GM12864 (cell line): ENCODE data around the gene GAK.

Experiments
- DNase-seq: peaks from one replicate; pipeline ENCODE4 v3.0.0-alpha.2; 2011; ENCODE audit warnings: low read depth
- H3K4me3 ChIP-seq: 2 replicates; pipeline ENCODE4 v1.5.1; 2011; ENCODE audit warnings: mild to moderate bottlenecking, low read depth, low read length, control low read depth
- CTCF ChIP-seq: IDR thresholded peaks from 2 replicates; pipeline ENCODE4 v1.5.1; 2011; ENCODE audit warnings: low read depth, mild to moderate bottlenecking, moderate library complexity, low read length, control low read depth, inconsistent platforms; ENCODE audit errors: missing control alignments

GAK gene

GRCh38 chr4:821181-821591 lies 110.9 kb downstream of the GAK start:
- no peak overlapping the region for H3K4me3 ChIP-seq
- DNase-seq: no peak
- TF ChIP-seq CTCF: no peak

DNA sequence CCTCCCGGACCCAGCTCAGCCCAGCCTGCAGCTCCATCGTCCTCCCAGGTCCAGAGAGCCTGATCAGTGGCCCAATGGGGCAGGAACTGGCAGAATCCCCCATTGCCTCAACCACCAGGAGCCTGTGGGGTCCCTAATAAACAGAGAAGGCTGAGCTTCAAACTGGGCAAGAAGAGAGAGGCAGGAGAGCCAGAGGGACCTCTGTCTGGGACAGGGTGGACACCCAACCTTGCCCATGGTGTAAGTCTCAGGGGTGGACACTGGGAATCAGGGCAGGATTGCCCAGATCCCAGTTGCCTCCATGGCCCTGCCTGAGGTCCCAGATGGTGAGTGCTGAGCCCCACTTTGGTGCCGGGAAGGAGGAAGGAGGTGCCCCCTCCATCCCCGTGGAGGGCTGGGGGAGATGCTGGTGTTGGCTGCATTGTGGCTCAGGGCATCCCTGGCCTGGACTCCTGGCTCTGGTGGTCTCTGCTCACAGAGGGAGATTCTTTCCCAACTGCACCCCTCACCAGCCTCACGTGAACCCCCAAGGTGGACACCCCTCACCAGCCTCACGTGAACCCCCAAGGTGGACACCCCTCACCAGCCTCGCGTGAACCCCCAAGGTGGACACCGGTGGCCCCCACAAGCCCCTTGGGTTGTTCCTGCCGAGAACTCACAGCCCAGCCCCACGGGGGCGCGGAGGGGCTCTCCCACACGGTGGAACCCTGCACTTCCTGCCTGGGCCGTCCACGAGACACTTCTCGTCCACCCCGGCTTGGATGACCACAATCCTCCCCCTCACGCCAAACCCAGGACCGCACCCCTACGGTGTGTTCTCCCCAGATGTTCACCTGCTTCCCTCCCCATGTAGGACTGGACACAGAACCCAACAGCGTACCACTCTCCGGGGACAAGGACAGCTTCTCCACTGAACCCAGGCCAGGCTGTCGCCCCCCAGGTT lies 111.6 kb downstream of the GAK start:
- DNase-seq: no peak
- no peak for TF ChIP-seq CTCF
- H3K4me3 ChIP-seq: no peak overlapping the region

DNA sequence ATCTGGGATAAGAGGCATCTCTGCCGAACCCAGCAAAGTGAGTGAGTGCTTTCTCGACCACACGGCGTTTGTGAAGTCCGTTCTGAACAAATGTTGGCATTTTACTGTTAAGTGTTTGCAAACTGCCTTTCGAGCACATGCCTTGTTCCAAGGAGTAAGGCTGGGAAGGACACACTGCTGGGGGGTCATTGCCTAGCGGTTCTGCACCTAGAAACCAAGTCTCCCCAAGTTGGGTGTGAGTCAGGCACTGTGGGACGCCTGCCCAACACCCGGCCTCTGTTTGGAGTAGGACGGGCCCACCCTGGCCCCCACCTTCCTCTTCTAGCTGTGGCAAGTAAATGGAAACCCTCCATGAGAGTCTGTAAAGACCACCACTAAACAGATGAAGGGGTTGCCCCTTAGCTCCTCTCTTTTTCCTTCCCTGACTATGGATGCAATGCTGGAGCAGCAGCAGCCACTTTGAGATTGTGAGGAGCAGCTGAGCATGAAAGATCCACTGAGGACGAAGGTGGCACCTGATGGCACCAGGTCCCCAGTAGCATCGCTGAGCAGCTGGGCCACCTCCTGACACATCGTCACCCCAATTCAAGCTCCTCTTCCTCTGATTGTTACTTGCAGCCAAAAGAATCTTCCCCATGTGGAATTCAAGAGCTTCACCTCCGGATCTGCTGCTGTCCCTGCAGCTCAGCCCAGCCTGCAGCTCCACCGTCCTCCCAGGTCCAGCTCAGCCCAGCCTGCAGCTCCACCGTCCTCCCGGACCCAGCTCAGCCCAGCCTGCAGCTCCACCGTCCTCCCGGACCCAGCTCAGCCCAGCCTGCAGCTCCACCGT lies 112.5 kb downstream of the GAK start:
- H3K4me3 ChIP-seq: no peak overlapping the region
- DNase-seq: no peak
- TF ChIP-seq CTCF: no peak

- no peak for DNase-seq
- TF ChIP-seq CTCF: no peak
- H3K4me3 ChIP-seq: no peak overlapping the region
Measured at GRCh38 chr4:818106-818921, 113.8 kb downstream of the GAK start.

- no peak for TF ChIP-seq CTCF
- no peak for DNase-seq
- H3K4me3 ChIP-seq: no peak overlapping the region
Measured at GRCh38 chr4:815464-816146, 116.5 kb downstream of the GAK start.

- no peak for DNase-seq
- no peak for TF ChIP-seq CTCF
- no peak overlapping the region for H3K4me3 ChIP-seq
Measured at GRCh38 chr4:814312-814850, 117.7 kb downstream of the GAK start.
